Dendritic cell treated with granulocyte-macrophage colony-stimulating factor and Interleukin-4, amounts not matched to agents 40 ng/mL and 50 ng/mL, for 4 days (primary cell): Measurements from ENCODE around the gene KRI1.

ENCODE experiments used
- H3K27ac Mint-ChIP-seq: one replicate; pipeline ENCODE4 v1.8.0; 2022; ENCODE audit warnings: mild to moderate bottlenecking, mixed read lengths
- H3K27me3 Mint-ChIP-seq: one replicate; pipeline ENCODE4 v1.8.0; 2022; ENCODE audit warnings: mild to moderate bottlenecking, mixed read lengths
- H3K36me3 Mint-ChIP-seq: one replicate; pipeline ENCODE4 v1.8.0; 2022; ENCODE audit warnings: low read depth, mixed read lengths
- H3K4me1 Mint-ChIP-seq: one replicate; pipeline ENCODE4 v1.8.0; 2022; ENCODE audit warnings: low read depth, mixed read lengths
- H3K4me3 Mint-ChIP-seq: one replicate; pipeline ENCODE4 v1.8.0; 2022; ENCODE audit warnings: mild to moderate bottlenecking, moderate library complexity, mixed read lengths
- H3K9me3 Mint-ChIP-seq: one replicate; pipeline ENCODE4 v1.8.0; 2022; ENCODE audit warnings: mixed read lengths
- intact Hi-C: fragments of 100-400 bp; cut with micrococcal nuclease; formaldehyde crosslinking; loops from one replicate; pipeline ENCODE4 v1.15.0; 2022

Gene KRI1

GRCh38 chr19:10565567-10566407 lies at the start of gene KRI1:
KRI1 (minus strand) TSS chr19:10566010; CDS start chr19:10565999, 11 bp downstream.
- intact Hi-C loops: loop anchor here (1.0 to 5.0 kb wide), 2 partner anchors 88 to 132 kb away; no protein-coding TSS in a partner anchor
- Mint-ChIP-seq H3K27ac (peak within 1 kb of the TSS; percentile 88), H3K9me3 (no peaks in the 10 kb centered on the region), H3K4me1 (peaks cover 50% of the 10 kb centered on the region), H3K4me3 (peak within 1 kb of the TSS; percentile 92), H3K27me3 (no peaks in the 10 kb centered on the region), H3K36me3 (peaks cover 32% of the 10 kb centered on the region)

- no peak overlapping the region for H3K4me3 Mint-ChIP-seq
- H3K4me1 Mint-ChIP-seq: peaks cover 11% of the 10 kb centered on the region
- intact Hi-C loops: no loop called here
- no peak overlapping the region for H3K27ac Mint-ChIP-seq
- H3K36me3 Mint-ChIP-seq: no peaks in the 10 kb centered on the region
- H3K27me3 Mint-ChIP-seq: no peaks in the 10 kb centered on the region
- H3K9me3 Mint-ChIP-seq: no peaks in the 10 kb centered on the region
Measured at GRCh38 chr19:10612499-10613119, 46.8 kb upstream of the KRI1 start.

- Mint-ChIP-seq H3K27me3 (no peaks in the 10 kb centered on the region), H3K36me3 (no peaks in the 10 kb centered on the region), H3K4me1 (peaks cover 11% of the 10 kb centered on the region), H3K9me3 (no peaks in the 10 kb centered on the region), H3K27ac (no peak overlapping the region), H3K4me3 (no peak overlapping the region)
- intact Hi-C loops: no loop called here
Measured at GRCh38 chr19:10611907-10612306, 46.1 kb upstream of the KRI1 start.

- peaks cover 12% of the 10 kb centered on the region for H3K27me3 Mint-ChIP-seq
- intact Hi-C loops: no loop called here
- H3K9me3 Mint-ChIP-seq: no peaks in the 10 kb centered on the region
- H3K4me3 Mint-ChIP-seq: no peak overlapping the region
- peak overlapping the region; percentile 9 for H3K27ac Mint-ChIP-seq
- H3K36me3 Mint-ChIP-seq: no peaks in the 10 kb centered on the region
- H3K4me1 Mint-ChIP-seq: peaks cover 25% of the 10 kb centered on the region
Measured at GRCh38 chr19:10604460-10604980, 38.7 kb upstream of the KRI1 start.

- H3K4me3 Mint-ChIP-seq: peak overlapping the region; percentile 78
- no peaks in the 10 kb centered on the region for H3K36me3 Mint-ChIP-seq
- peaks cover 25% of the 10 kb centered on the region for H3K4me1 Mint-ChIP-seq
- H3K9me3 Mint-ChIP-seq: no peaks in the 10 kb centered on the region
- peaks cover 12% of the 10 kb centered on the region for H3K27me3 Mint-ChIP-seq
- H3K27ac Mint-ChIP-seq: peak overlapping the region; percentile 44
- intact Hi-C loops: no loop called here
Measured at GRCh38 chr19:10603873-10604459, 38.2 kb upstream of the KRI1 start.

DNA sequence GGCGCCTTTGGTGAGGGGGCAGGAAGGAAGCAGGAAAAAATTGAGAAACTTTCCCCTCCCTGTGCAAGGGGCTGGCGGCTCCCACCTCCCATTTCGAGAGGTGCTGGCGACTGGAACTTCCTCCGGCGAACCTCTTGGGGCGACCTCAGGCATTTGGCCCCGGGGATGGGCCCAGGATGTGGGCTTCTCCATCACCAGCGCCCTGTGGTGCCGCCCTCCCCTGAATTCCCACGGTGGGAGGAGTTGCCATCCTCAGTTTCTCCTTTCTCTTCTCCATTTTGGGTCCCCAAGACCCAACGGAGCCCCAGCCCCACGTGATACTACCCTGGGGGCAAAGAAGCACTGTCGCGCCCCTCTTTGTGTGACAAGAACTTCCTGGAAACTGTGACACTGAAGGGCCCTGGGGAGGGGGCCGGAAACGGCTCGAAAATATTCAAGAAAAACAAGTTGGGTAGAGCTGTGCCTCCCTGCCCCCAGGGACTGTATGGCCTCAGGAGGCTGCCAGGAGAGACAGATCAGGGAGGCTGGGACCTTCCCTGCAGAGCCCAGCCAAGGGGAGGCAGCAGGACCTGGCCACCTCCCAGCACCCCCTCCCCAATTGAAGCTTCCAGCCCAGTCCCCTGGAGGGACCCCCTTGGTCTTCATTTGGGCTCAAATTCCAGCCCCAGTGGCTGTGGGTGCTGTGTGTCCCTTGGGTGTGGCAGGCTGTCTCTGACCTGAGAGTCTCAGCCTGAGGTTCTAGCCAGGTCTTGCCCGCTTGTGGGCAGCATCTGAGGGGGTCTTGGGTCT lies 37.5 kb upstream of the KRI1 start:
- Mint-ChIP-seq H3K27me3 (peaks cover 12% of the 10 kb centered on the region), H3K36me3 (no peaks in the 10 kb centered on the region), H3K4me3 (peak overlapping the region; percentile 78), H3K27ac (peak overlapping the region; percentile 44), H3K4me1 (peaks cover 25% of the 10 kb centered on the region), H3K9me3 (no peaks in the 10 kb centered on the region)
- intact Hi-C loops: no loop called here

GRCh38 chr19:10602330-10603083 lies 36.7 kb upstream of the KRI1 start:
- peak overlapping the region; percentile 44 for H3K27ac Mint-ChIP-seq
- peak overlapping the region; percentile 78 for H3K4me3 Mint-ChIP-seq
- peaks cover 25% of the 10 kb centered on the region for H3K4me1 Mint-ChIP-seq
- H3K9me3 Mint-ChIP-seq: no peaks in the 10 kb centered on the region
- intact Hi-C loops: no loop called here
- peaks cover 12% of the 10 kb centered on the region for H3K27me3 Mint-ChIP-seq
- H3K36me3 Mint-ChIP-seq: no peaks in the 10 kb centered on the region

GRCh38 chr19:10601999-10602329 lies 36.2 kb upstream of the KRI1 start:
- peaks cover 12% of the 10 kb centered on the region for H3K27me3 Mint-ChIP-seq
- no peak overlapping the region for H3K27ac Mint-ChIP-seq
- intact Hi-C loops: no loop called here

GRCh38 chr19:10600149-10600548 lies 34.3 kb upstream of the KRI1 start:
- H3K4me1 Mint-ChIP-seq: peaks cover 45% of the 10 kb centered on the region

More at GRCh38 chr19:10601999-10602329, 36.2 kb upstream of the KRI1 start:
- peaks cover 28% of the 10 kb centered on the region for H3K4me1 Mint-ChIP-seq
- H3K9me3 Mint-ChIP-seq: no peaks in the 10 kb centered on the region
- H3K4me3 Mint-ChIP-seq: peak overlapping the region; percentile 52
- H3K36me3 Mint-ChIP-seq: no peaks in the 10 kb centered on the region

GRCh38 chr19:10593820-10594637 lies 28.2 kb upstream of the KRI1 start:
- no peaks in the 10 kb centered on the region for H3K9me3 Mint-ChIP-seq
- H3K4me3 Mint-ChIP-seq: no peak overlapping the region
- no peaks in the 10 kb centered on the region for H3K27me3 Mint-ChIP-seq
- H3K4me1 Mint-ChIP-seq: peaks cover 41% of the 10 kb centered on the region
- no peaks in the 10 kb centered on the region for H3K36me3 Mint-ChIP-seq
- intact Hi-C loops: no loop called here
- H3K27ac Mint-ChIP-seq: peak overlapping the region; percentile 82

More at GRCh38 chr19:10600149-10600548, 34.3 kb upstream of the KRI1 start:
- no peak overlapping the region for H3K4me3 Mint-ChIP-seq
- H3K27ac Mint-ChIP-seq: no peak overlapping the region
- H3K36me3 Mint-ChIP-seq: no peaks in the 10 kb centered on the region
- H3K9me3 Mint-ChIP-seq: no peaks in the 10 kb centered on the region
- peaks cover 12% of the 10 kb centered on the region for H3K27me3 Mint-ChIP-seq
- intact Hi-C loops: no loop called here

GRCh38 chr19:10593148-10593547 lies 27.3 kb upstream of the KRI1 start:
- no peak overlapping the region for H3K27ac Mint-ChIP-seq
- H3K27me3 Mint-ChIP-seq: no peaks in the 10 kb centered on the region
- H3K9me3 Mint-ChIP-seq: no peaks in the 10 kb centered on the region
- intact Hi-C loops: no loop called here
- H3K36me3 Mint-ChIP-seq: no peaks in the 10 kb centered on the region
- peaks cover 41% of the 10 kb centered on the region for H3K4me1 Mint-ChIP-seq
- no peak overlapping the region for H3K4me3 Mint-ChIP-seq

- no peak overlapping the region for H3K4me3 Mint-ChIP-seq
- intact Hi-C loops: no loop called here
- no peak overlapping the region for H3K27ac Mint-ChIP-seq
- no peaks in the 10 kb centered on the region for H3K9me3 Mint-ChIP-seq
- H3K27me3 Mint-ChIP-seq: peaks cover 22% of the 10 kb centered on the region
- H3K36me3 Mint-ChIP-seq: no peaks in the 10 kb centered on the region
- H3K4me1 Mint-ChIP-seq: no peaks in the 10 kb centered on the region
Measured at GRCh38 chr19:10587839-10588150, 22.0 kb upstream of the KRI1 start.
